Measurements from ENCODE around the gene TMEM117.

Gene TMEM117

DNA sequence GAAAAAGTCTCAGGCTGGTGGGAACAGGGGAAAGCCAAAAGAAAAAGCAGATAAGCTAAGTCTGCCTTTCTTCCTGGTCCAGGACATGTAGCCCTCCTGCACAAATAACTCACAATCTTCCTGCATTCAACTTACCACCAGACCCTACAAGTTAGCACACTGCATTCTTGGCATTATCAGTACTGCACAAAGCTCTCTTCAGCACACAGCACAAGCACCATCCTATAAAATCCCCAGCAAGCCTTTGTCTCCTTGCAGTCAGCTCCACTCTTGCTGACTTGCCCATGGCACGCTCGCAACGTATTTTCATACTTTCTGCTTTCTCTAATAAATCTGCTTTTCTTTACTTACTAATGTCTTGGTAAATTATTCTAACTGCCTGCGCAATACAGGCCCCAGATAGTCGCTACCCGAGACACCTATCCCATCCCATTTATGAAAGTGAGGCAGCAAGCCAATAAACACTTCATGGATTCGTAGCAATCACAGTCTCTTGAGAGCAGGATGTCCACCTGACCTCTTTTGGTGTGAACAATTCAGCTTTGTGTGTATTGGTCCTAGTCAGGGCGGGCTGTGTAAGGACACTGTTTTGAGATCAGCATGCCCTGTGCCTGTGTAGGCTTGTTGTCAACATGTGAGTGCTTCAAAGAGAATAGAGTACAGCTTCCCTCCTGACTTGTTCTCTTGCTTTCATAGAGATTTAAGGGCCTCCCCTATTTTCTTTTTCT, 49.0 kb downstream of the TMEM117 start:
- no peak for DNase-seq (ENCODE audit: low read depth in 2 of 2)

DNA sequence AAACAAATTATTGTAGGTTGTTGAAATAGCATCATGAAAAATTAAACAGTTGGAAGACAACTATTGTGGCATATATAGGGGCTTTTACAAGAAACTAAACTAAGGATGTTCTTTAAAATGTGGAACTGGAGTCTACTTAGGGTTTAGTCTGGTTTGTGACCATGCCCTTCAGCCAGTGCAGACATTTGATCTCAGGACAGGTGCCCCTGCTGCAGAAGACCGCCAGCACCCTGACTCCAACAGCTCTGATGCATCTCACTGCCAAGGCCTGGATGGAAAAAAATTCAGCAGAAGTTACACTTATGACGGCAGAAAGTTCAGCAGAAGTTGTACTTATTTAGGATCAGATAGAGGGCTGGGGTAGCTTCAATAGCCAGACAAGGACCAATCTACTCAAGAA, 51.5 kb downstream of the TMEM117 start:
- no peak for DNase-seq (ENCODE audit: low read depth in 2 of 2)

DNA sequence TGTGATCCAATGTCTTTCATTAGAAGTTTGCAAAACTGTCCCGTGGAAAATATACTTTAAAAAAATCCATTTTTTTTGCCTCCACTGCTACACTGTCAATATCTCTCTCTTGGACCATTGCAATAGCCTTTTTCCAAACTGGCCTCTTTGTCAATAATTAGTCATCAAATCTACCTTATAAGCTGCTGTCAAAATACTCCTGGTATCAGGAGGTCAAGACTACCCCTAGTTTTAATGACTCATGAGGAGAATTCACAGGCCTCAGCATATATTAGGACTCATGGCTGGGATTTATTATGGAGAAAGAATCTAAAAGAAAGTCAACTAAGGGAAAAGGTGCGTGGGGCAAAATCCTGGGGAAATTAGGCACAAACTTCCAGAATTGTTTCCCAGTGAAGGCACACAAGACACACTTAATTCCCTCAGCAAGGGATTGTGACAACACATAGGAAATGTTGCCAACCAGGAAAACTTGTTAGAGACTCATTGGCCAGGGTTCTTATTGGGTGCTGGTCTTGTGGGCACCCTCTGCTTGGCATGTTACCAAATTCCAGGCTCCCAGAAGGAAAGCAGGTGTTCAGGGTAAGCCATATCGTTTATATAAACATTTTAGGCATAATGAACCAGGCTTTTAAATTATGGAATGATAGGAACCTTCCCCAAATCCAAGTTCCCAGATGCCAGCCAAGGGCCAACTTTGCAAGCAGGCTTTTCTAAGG, 56.1 kb downstream of the TMEM117 start:
- no peak for DNase-seq (ENCODE audit: low read depth in 2 of 2)

DNA sequence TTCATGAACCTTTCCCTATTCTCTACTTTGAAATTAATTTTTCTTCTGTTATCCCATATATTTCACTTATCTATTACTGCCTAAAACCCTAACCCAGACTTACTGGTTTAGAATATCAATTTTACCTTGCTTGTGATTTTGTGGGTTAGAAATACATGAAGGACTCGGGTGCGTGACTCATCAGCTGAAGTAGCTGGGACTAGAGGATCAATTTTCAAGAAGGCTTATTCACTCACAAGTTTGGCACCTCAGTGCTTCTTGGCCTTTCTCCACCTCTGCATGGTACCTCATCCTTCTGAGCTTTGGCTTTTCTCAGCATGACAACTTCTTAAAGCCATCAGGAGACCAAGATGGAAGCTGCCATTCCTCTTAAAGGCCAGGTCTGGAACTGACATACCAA, 57.8 kb downstream of the TMEM117 start:
- DNase-seq (ENCODE audit: low read depth in 2 of 2) = no peak

DNA sequence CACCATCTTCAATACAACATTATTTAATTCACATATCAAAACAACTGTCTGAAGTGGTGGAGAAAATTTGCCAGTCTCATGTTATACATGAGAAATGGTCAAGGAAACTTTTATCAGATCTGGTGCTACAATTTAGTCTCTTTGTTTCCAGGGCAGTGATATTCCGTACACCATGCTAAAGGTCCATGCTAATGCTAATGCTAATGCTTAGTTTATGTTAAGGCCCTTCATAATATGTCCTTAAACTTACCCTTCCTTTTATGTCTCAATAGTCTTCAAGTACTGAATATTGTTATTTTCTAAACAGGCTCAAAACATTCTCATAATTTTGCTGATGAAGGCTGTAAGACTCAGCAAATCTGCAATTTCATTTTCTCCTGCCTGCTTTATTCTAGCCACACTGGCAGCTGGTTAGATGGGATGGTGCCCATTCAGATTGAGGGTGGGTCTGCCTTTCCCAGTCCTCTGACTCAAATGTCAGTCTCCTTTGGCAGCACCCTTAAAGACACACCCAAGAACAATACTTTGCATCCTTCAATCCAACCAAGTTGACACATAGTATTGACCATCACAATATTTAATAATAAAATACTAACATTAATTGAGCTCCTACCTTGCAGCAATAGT, 59.8 kb downstream of the TMEM117 start:
- no peak for DNase-seq (ENCODE audit: low read depth in 2 of 2)

DNA sequence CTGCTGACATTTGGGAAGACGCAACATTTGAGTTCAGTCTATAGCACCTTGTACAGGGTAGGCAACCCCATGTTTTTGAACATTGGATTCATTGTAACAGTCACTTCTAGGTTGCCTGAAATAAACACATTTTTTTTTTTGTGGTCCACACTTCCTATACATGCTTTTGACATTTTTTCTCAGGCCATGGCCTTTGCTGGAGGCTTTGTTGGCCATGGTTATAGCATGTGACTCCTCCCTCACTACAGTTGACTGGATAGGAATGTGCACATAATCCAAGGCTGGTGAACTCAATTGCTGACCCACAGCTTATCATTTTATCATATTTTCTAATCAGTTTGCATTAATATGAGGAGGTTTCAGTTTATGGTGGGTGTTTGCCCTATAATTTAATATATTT, 60.6 kb downstream of the TMEM117 start:
- DNase-seq (ENCODE audit: low read depth in 2 of 2) = no peak

DNA sequence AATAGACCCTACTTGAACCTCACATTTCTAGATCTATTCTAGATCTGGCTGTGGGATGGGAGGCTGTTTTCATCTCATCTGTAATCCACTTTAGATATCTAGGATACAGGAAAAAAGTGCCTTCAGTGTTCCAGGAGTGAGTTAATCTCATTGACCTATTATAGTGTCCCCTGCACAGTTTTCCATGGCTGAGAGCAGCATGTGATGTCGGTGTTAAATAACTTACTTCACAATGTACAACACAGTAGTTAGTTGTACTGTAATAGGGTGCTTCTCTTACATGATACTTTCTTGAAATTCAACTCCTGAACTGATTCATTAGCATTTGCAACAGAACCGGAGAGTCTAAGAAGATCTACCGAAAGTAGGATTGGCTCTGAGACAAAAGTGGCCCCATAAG, 62.6 kb downstream of the TMEM117 start:
- no peak for DNase-seq (ENCODE audit: low read depth in 2 of 2)

DNA sequence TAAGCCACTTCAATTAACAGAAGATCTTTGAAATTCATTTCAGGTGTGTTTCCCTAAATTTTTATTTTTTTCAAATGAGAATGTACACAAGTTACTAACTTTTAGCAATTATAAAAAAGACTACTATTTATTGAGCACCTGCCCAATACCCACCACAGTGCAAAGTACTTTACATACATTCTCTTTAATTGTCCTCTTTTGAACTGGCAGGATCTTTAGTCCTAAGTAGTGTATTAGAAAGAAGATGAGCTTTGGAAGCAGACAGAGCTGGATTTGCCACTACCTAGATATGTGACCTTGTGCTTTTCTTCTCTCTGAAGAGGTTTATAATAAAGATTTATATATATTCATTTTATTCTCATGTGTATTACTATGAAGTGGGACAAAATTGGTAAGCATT, 63.7 kb downstream of the TMEM117 start:
- no peak for DNase-seq (ENCODE audit: low read depth in 2 of 2)

DNA sequence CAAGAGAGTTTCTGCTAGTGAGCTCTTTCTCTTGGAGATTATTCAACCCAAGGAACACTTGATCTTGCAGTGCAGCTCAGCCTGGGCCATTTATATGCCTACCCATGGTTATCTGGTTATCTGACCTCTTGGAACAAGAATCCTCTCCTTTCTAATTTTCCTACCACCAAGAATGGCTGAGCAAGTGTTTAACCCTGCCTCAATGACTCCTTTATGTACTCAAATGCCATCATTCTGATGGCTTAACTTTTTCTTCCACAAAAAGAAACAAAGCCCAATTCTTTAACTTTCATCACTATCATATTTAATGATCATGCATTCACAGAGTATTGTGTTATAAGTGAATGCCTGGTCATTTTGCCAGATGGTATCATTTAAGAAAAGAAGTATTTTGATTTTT, 67.8 kb downstream of the TMEM117 start:
- no peak for DNase-seq (ENCODE audit: low read depth in 2 of 2)

DNA sequence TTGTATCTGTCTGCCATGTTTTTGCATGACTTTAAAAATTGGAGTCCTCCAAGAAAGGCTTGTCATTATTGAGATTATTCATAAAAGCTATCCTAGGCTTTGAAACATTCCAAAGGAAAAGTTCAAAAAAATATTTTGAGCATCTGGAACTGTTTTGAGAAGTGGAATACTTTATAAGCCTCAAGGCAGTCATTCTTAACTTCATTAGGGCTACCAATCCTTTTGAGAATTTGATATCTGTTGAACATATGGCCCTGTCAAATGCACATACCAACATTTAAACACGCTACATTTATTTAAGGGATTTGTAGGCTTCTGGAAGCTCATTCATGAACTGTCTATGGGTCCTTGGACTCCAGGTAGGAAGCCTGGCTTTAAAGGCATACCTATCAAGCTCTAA, 77.0 kb downstream of the TMEM117 start:
- DNase-seq (ENCODE audit: low read depth in 2 of 2) = no peak

DNA sequence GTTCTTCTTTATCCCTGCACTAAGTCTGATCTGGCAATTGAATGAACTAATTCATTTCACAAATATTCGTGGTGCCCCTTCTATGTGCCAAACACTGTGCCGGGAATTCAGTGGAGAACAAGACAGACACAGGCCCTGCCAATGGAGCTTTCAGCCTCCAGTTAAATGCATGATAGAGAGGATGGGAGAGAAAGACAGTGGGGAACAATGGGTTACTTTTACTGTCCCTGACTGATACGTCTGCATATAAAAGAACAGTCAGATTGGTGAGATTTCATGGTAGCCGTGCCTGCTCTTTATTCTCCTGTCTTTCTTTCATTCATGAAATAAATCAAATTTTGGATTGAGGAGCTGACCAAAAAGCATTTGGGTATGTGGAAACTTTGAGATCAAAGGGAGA, 78.5 kb downstream of the TMEM117 start:
- DNase-seq (ENCODE audit: low read depth in 2 of 2) = no peak

DNA sequence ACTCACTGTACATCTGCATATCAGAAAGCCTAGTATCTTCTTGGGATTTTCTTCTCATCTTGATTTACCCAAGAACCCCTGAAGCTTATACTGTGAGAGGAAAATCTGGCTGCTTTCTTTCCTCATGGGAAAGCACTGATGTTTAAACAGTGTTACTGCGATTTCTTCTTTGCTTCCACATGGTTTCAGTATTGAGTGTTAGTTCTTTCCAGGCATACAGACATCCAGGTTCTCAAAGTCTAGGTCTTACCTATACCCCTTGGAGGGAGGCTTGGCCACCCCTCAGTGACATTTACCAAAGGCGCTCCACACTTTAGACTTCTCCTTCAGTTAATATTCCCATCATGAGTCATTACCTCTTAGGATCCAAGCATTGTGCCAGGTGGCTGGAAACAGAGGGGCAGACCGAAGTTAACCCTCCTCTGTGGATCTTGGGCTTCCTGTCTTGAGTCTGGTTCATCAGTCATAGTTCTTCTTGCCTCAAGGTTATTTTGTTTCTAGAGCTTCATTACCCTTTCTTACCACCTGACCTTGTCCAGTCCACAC, 79.1 kb downstream of the TMEM117 start:
- no peak for DNase-seq (ENCODE audit: low read depth in 2 of 2)

DNA sequence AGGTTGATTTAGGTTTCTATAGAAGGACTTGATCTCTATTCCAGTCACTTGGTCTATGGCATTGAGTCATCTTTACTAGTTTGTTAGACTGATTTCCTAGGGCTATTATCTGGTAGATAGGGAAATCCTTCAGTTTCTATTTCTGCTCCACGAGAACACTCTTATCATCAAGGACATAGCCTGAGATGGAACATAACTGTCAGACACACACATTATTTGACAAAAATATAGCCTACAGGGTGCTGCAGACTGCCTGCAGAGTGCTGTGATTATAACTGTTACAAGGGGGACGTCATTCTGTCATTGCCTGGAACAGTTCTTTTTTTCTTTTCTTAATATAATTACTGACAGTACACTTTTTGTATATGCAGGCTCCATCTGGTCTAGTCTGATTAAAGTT, 82.0 kb downstream of the TMEM117 start:
- DNase-seq (ENCODE audit: low read depth in 2 of 2) = no peak

DNA sequence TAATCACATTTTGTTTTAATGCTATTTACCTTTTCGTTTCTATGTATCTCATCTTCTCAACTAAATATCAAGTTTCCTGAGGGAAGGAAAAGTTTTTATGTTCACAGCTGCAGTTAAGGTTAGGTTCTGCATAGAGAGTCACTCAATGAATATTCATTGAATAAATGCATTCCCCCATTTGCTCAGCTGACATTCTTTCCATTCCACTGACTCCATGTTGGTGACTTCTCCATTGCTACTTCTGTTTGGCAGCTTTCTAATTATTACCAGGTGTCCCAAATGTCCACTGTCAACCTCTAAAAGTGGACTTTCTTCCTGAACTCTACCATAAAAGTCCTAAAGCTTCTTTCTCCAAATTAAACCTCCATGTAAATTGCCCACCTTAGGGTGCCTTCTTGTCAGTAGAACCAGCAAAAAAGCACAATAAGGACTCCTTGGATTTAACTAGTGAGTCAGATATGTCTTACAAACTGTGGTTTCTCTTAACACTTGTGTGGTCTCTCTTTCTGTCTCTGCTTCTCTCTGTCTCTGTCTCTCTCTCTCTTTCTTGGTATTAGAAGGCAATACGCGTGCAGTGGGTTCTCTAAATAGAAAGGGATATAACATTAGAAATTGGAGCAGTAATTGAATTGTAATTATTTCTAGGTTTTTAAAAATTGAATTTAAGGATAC, 85.9 kb downstream of the TMEM117 start:
- no peak for DNase-seq (ENCODE audit: low read depth in 2 of 2)

DNA sequence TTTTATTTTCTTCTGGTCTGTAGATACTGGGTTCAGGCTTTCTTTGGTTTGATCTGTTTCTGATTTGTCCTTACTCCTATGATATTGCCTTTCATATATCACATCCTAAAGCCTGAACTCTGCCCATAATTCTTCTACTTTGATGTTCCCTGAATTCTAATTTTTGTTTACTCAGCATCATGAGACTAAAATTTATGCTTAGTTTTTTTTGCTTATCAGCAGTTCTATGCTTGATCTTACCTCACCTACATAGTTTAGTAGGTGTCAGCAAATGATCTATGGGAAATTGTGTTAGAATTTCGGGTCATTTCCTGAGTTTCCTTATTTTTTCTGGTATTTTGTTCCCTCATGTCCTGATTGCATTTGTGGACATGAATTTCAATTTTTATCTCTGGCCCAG, 94.2 kb downstream of the TMEM117 start:
- no peak for DNase-seq (ENCODE audit: low read depth in 2 of 2)

DNA sequence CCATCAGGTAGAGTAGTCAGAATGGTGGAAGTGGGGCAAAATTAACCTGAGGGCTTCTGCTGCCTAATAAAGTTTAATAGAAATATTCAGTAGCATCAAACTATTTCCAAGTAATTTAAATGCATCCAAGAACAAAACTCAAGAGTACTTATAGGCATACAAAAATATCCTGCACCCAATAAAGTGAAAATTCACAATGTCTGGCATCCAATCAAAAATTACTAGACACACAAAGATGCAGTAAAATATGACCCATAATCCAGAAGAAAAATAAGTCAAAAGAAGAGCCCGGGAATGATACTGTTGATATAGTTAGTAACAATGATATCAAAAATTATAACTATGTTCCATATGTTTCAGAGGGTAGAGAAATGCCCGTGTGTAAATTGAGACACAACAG, 95.3 kb downstream of the TMEM117 start:
- no peak for DNase-seq (ENCODE audit: low read depth in 2 of 2)

DNA sequence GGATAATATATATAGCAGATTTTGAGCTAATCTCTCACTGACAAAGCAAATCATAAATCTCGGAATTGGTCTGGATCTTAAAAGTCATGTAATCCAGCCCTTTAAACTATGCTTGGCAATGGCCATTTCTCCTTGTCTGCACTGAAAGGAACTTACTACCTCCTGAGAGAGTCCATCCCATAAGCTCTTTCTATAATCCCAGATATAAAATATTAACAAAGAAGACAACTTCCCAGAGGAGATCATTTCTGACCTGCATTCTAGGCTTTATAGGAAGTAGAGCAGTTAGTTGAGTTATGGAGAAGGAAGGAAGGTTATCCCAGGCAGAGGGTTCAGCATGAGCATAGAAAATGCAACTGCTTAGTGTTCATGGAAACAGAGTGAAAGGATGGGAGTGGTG, 99.7 kb downstream of the TMEM117 start:
- no peak for DNase-seq (ENCODE audit: low read depth in 2 of 2)

DNA sequence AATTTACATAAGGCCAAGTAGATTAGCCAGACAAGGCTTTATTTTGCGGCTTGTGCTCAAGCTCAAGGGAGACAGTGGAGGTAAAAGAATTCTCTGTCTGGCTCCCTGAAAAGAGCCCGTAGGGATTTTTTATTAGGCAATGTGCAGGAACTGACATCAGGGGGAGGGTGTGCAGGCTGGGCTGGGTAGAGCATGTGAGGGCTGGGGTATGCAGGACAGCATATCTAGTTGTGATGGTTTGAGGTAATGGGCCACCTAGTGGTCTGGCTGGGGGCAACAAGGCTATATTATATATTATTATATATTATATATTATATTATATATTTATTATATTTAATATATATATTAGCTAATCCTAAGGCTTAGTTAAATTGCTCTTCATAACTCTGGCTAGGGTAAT, 102.1 kb downstream of the TMEM117 start:
- DNase-seq (ENCODE audit: low read depth in 2 of 2) = no peak

DNA sequence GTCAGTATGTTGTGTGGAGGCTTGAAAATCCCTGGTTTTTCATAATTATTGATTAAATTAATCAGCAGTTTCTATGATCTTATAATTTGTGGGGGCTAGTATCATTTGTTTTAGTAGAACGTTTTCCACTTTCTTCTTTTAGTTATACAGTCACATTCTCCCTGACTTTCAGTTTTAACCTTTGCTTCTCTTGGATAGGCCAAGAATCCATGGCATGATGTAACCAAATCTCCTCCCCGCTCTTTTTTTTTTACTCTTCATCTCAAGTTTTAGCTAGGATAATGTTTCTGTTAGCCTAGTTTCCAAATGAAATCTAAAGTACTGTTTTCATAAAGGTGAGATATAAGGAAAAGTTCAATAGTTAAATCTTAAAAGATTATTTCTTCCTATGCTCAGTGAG, 106.5 kb downstream of the TMEM117 start:
- no peak for DNase-seq (ENCODE audit: low read depth in 2 of 2)

DNA sequence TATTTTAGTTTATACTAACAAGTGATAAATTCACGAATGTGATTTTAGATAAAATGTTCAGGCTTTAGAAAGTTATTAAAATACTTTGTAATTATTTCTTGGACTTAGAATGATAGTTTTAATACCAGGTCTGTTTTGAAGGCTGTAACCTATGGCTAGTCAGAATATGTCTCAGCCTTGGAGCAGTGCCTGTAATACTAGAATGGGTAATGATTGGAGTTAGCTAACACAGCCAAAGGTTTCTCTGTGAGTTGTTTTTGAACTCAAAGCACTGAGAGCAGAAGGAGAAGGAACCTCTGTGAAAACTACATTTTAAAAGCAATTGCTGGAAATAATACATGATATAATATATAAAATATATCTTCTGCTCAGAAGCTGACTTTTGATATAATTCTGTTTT, 110.1 kb downstream of the TMEM117 start:
- DNase-seq (ENCODE audit: low read depth in 2 of 2) = no peak

DNA sequence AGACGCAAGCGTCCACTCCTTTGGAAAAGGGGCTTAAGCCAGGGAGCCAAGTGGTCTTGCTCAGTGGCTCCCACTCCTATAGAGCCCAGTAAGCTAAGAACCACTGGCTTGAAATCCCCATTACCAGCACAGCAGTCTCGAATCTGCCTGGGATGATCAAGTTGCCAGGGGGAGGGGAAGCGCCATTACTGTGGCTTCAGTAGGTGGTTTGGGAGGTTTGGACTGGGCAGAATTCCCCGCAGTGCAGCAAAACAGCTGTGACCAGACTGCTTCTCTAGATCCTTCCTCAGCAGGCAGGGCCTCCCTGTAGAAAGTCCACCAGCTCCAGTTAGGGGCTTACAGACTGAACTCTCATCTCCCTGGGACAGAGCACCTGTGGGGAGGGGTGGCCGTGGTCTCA, 115.4 kb downstream of the TMEM117 start:
- DNase-seq (ENCODE audit: low read depth in 2 of 2) = no peak

DNA sequence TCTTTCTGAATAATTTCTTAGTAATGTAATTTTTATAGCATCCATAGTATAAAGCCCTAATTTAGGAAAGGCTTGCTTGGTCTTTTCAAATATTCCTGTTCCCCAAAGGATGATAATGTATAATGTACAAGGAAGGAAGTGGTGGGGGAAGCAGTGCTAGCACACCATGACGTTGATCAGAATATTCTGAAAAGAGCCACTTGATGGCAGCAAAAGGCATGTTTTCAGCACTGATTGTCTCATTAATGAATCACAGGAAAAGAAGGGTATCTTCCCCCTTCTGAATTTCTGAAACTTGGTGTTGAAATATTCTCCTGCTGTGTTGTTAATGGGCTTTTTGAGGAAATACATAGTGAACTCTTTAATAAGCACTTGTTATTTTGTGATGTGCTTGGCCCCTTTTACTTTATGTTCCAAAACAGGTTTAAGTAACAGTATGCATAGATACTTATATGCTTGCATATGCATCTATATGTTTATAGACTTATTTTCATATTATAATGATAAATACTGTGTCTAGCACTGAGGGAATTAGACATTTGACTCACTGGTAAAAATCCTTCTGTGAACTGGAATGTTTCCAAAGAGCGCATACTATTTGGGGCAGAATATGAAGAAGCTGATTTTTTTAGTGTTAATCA, 122.0 kb downstream of the TMEM117 start:
- no peak for DNase-seq (ENCODE audit: low read depth in 2 of 2)

Measured in stimulated activated CD8-positive, alpha-beta memory T cell treated with anti-CD3 and anti-CD28 coated beads, Interleukin-7, amount 100 ng/mL, for 1 hour (primary cell).